NCI-H2227 (cell line): ENCODE measurements around the gene MMP24OS.
A peak's percentile ranks its signal among the peaks of the same experiment; 100 is the strongest.
"Not testable (repeated sequence)": the region's sequence is repeated elsewhere in the genome, so short reads cannot be mapped to it uniquely, and the experiment has no call there.

Experiments
- DNase-seq: peaks from one replicate; lab custom pipeline; 2025; ENCODE audit not compliant: unreplicated experiment; lab: John Stamatoyannopoulos, UW

The MMP24OS gene

DNA sequence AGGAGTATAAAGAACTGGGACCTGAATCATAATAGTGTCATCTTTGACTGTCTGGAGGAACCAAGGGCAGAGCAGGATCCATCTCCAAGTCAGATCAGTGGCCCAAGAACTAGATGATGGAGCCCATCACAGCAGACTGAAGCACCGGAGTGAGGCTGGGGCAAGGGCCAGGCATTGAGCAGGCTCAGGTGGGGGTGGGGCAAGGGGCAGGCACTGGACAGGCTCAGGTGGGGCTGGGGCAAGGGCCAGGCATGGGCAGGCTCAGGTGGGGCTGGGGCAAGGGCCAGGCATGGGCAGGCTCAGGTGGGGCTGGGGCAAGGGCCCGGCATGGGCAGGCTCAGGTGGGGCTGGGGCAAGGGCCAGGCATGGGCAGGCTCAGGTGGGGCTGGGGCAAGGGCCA is 25.3 kb downstream of the MMP24OS start:
- not testable (repeated sequence) for DNase-seq

DNA sequence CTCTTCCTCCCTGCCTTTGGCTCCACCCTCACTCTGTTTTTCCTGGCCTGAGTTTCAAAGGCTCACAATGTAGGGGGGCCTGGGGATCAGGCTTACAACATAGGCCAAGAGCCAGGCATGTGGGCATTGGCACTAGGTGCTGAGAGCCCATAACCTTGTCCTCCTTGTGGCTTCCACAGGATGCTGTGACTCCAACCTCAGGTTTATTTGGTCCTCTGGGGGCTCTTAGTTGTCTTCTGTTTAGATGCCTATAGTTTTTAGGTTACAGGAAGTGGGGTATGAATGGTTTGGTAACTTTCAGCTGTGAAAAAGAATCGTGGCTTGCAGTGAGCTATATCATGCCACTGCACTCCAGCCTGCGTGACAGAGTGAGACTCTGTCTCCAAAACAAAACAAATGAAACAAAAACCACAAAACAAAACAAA is 25.9 kb downstream of the MMP24OS start:
- DNase-seq, result no peak

- no peak for DNase-seq
These were observed 26.3 kb downstream of the MMP24OS start for GRCh38 chr20:35251613-35251940.

GRCh38 chr20:35248641-35249475 is 29.1 kb downstream of the MMP24OS start:
- no peak for DNase-seq

DNA sequence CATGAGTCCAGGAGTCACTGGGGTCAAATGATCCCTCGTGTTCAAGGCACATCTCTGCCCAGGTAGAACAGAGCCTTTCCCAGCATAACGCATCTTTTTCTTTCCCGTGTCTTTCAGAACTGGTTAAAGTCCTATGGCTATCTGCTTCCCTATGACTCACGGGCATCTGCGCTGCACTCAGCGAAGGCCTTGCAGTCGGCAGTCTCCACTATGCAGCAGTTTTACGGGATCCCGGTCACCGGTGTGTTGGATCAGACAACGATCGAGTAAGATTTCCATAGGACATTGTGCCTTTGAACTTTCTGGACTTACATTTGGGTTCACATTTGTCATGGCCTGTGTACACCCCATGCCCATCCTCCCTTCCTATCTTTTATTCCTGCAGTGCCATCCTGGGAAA is 31.2 kb downstream of the MMP24OS start:
- DNase-seq, result no peak

GRCh38 chr20:35243986-35244385 is 33.9 kb downstream of the MMP24OS start:
- DNase-seq, result no peak

DNA sequence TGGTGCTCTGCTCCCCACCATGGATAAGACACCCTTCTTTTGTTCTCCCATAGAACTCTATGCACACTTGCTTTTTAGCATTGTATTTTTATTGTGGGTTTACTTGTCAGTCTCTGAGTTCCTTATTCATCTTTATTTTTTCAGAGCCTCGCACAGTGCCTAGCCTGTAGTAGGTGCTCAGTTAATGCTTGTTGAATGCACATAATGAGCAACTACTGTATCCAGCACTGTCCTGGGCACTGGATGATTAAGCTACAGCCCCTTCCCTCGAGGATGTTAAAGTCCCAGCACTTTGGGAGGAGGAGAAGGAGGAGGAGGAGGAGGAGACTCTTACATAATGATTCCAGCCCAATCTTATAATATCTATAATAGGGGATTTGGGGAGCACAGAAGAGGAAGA is 34.6 kb downstream of the MMP24OS start:
- no peak for DNase-seq

- DNase-seq, result no peak
These were observed 37.1 kb downstream of the MMP24OS start for GRCh38 chr20:35240811-35241293.

- DNase-seq, result no peak
These were observed 37.7 kb downstream of the MMP24OS start for GRCh38 chr20:35240083-35240810.

- DNase-seq, result no peak
These were observed 39.2 kb downstream of the MMP24OS start for GRCh38 chr20:35238735-35239134.

GRCh38 chr20:35238170-35238569 is 39.8 kb downstream of the MMP24OS start:
- no peak for DNase-seq

- DNase-seq, result no peak
These were observed 40.4 kb downstream of the MMP24OS start for GRCh38 chr20:35237486-35237885.

DNA sequence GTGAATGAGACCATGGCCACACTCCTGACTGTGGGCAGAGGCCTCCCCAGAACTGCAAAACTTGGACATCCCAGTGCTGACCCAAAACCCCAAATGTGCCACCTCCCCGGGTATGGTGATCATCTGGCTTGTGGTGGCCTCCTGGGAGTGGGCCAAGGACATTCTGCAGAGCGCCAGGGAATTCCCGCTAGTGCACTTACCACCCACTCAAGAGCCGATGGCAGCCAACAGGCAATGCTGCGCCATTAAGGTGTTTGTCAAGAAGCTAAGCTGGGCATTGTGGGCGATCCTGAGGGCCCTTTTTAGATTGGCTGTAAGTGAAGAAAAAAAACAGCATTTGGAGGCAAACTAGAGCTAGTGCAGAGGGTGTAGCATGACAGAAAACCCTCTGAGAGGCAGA is 42.0 kb downstream of the MMP24OS start:
- DNase-seq, result no peak

DNA sequence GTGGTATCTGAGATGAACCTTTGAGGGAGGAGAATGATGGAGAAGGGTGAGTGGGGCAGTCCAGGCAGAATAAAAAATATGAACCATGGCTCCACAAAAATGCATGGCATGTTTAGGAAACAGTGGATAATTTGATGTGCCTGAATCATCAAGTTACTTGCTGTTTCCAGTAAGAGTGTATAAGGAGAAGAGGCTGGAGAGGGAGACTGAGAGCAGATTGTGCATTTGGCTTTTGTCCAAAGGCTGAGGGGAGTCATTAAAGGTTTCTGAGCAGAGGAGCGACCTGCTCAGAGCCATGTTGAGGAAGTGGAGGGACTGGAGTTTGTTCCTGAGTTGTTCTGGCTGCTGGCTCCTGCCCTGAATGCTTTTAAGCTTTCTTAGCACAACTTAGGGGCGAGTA is 45.3 kb downstream of the MMP24OS start:
- peak; percentile 41 for DNase-seq

- peak; percentile 73 for DNase-seq
These were observed 50.8 kb downstream of the MMP24OS start for GRCh38 chr20:35226884-35227681.
